HepG2 (cell line): Measurements from ENCODE around the gene HNRNPUL2. TPM values are rescaled to one million over a fixed set of nuclear protein-coding genes. Genes with fewer than 3 reads are reported as not detected.

Experiments
- ELF3 ChIP-seq: IDR thresholded peaks from 2 replicates; pipeline ENCODE4 v1.6.1; 2016; ENCODE audit warnings: missing genetic modification reagents, missing compliant biosample characterization
- IRF2 ChIP-seq: IDR thresholded peaks from 2 replicates; pipeline ENCODE4 v1.6.1; 2018; ENCODE audit warnings: missing genetic modification reagents, missing compliant biosample characterization
- MTF1 ChIP-seq: sonication (generic); formaldehyde crosslinking; IDR thresholded peaks from 2 replicates; pipeline ENCODE4 v1.5.0; 2020; ENCODE audit warnings: missing genetic modification reagents
- SP2 ChIP-seq: sonication (generic); formaldehyde crosslinking; IDR thresholded peaks from 2 replicates; pipeline ENCODE4 v1.5.1; 2020; ENCODE audit warnings: mild to moderate bottlenecking, missing genetic modification reagents
- UBTF ChIP-seq: sonication (generic); formaldehyde crosslinking; IDR thresholded peaks from 2 replicates; pipeline ENCODE4 v1.4.0; 2020; ENCODE audit warnings: mild to moderate bottlenecking, missing genetic modification reagents
- ZNF205 ChIP-seq: IDR thresholded peaks from 2 replicates; pipeline ENCODE4 v1.6.1; 2018; ENCODE audit warnings: missing biosample characterization, missing genetic modification reagents
- ZNF318 ChIP-seq: sonication (generic); formaldehyde crosslinking; IDR thresholded peaks from 2 replicates; pipeline ENCODE4 v1.4.0; 2020; ENCODE audit warnings: mild to moderate bottlenecking, missing genetic modification reagents
- ZNF616 ChIP-seq: sonication (generic); formaldehyde crosslinking; IDR thresholded peaks from 2 replicates; pipeline ENCODE4 v1.5.0; 2020; ENCODE audit warnings: low read depth, mild to moderate bottlenecking, missing genetic modification reagents
- ZNF776 ChIP-seq: sonication (generic); formaldehyde crosslinking; IDR thresholded peaks from 2 replicates; pipeline ENCODE4 v1.4.0; 2020; ENCODE audit warnings: mild to moderate bottlenecking, missing genetic modification reagents
- polyA plus RNA-seq, 8 experiments: library from polyadenylated mRNA; depleted of rRNA in 3 of 8; stranded (reverse) in 7 of 8; unstranded in 1 of 8; fragments of >200 nt; fragmentation: Illumina TruSeq in 4 of 8; extraction: Trizol in 4 of 8; gene quantifications; 2 replicates each; pipeline versions ENCODE4 v1.2.1 to v1.2.3, GENCODE V29; 2011 to 2016; ENCODE audit warnings: low read depth in 4 of 8, missing spikeins in 1 of 8, mixed read lengths in 1 of 8; ENCODE audit not compliant: insufficient read depth in 1 of 8
- total RNA-seq, 5 experiments: library from RNA; depleted of rRNA; stranded (reverse); fragments of >200 nt; fragmentation: Illumina TruSeq; extraction: Trizol; gene quantifications; 2 replicates each; pipeline ENCODE4 v1.2.3, GENCODE V29; 2016; ENCODE audit warnings: low read depth in 1 of 5
- TF ChIP-seq, protein P1 (sequence below): IDR thresholded peaks from 2 replicates; pipeline ENCODE4 v1.6.1; 2016; ENCODE audit warnings: mild to moderate bottlenecking
- TF ChIP-seq, protein P2 (sequence below): sonication (generic); formaldehyde crosslinking; IDR thresholded peaks from 2 replicates; pipeline ENCODE4 v1.4.0; 2020; ENCODE audit warnings: mild to moderate bottlenecking, missing genetic modification reagents, borderline replicate concordance

HNRNPUL2 gene
- total and polyA plus RNA-seq, 2 of the 13 experiments (the other 11 are each of a cell fraction or from before 2014, with no cell fraction given), result 8.4 to 9.6 TPM

- TF ChIP-seq ZNF318 (CRISPR knock-in tag) (no peak), ELF3 (CRISPR knock-in tag) (no peak), ZNF205 (CRISPR knock-in tag) (0 out of 2 replicates have a peak, but pooled peaks have one; percentile 21), ZNF776 (CRISPR knock-in tag) (no peak), ZNF616 (CRISPR knock-in tag) (no peak), UBTF (CRISPR knock-in tag) (peak; percentile 44), SP2 (CRISPR knock-in tag) (peak; percentile 69), IRF2 (CRISPR knock-in tag) (peak; percentile 36; the same call in 1 of the 2 replicates), MTF1 (CRISPR knock-in tag) (no peak)
- TF ChIP-seq, protein P1, sequence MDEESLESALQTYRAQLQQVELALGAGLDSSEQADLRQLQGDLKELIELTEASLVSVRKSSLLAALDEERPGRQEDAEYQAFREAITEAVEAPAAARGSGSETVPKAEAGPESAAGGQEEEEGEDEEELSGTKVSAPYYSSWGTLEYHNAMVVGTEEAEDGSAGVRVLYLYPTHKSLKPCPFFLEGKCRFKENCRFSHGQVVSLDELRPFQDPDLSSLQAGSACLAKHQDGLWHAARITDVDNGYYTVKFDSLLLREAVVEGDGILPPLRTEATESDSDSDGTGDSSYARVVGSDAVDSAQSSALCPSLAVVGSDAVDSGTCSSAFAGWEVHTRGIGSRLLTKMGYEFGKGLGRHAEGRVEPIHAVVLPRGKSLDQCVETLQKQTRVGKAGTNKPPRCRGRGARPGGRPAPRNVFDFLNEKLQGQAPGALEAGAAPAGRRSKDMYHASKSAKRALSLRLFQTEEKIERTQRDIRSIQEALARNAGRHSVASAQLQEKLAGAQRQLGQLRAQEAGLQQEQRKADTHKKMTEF (CRISPR knock-in tag), result peak; percentile 86; the same call in 1 of the 2 replicates
- TF ChIP-seq, protein P2, sequence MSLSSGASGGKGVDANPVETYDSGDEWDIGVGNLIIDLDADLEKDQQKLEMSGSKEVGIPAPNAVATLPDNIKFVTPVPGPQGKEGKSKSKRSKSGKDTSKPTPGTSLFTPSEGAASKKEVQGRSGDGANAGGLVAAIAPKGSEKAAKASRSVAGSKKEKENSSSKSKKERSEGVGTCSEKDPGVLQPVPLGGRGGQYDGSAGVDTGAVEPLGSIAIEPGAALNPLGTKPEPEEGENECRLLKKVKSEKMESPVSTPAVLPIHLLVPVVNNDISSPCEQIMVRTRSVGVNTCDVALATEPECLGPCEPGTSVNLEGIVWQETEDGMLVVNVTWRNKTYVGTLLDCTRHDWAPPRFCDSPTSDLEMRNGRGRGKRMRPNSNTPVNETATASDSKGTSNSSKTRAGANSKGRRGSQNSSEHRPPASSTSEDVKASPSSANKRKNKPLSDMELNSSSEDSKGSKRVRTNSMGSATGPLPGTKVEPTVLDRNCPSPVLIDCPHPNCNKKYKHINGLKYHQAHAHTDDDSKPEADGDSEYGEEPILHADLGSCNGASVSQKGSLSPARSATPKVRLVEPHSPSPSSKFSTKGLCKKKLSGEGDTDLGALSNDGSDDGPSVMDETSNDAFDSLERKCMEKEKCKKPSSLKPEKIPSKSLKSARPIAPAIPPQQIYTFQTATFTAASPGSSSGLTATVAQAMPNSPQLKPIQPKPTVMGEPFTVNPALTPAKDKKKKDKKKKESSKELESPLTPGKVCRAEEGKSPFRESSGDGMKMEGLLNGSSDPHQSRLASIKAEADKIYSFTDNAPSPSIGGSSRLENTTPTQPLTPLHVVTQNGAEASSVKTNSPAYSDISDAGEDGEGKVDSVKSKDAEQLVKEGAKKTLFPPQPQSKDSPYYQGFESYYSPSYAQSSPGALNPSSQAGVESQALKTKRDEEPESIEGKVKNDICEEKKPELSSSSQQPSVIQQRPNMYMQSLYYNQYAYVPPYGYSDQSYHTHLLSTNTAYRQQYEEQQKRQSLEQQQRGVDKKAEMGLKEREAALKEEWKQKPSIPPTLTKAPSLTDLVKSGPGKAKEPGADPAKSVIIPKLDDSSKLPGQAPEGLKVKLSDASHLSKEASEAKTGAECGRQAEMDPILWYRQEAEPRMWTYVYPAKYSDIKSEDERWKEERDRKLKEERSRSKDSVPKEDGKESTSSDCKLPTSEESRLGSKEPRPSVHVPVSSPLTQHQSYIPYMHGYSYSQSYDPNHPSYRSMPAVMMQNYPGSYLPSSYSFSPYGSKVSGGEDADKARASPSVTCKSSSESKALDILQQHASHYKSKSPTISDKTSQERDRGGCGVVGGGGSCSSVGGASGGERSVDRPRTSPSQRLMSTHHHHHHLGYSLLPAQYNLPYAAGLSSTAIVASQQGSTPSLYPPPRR (CRISPR knock-in tag), result peak; percentile 52; the same call in 1 of the 2 replicates
Observed at GRCh38 chr11:62771144-62772021, 44.1 kb upstream of the HNRNPUL2 start, which contains the start of gene TAF6L (continued).
